ENCODE measurements around the gene KRIT1. TPM values are rescaled to one million over a fixed set of nuclear protein-coding genes. Genes with fewer than 3 reads are reported as not detected.
"Not testable (repeated sequence)": the region's sequence is repeated elsewhere in the genome, so short reads cannot be mapped to it uniquely, and the experiment has no call there.

KRIT1 gene
- total and polyA plus RNA-seq, 2 donors (not counting 1 experiment from before 2014, with no cell fraction given) = 52.3 to 53.0 TPM

GRCh38 chr7:92178928-92179924, 66.5 kb downstream of the KRIT1 start, which contains the start of gene LRRD1:
Gene LRRD1, minus strand, starts transcription at chr7:92179142. Its CDS starts 13,940 bp downstream, at chr7:92165202.
- Histone ChIP-seq H3K9ac (ENCODE audit: insufficient read depth, low read length) (peak within 1 kb of the TSS; percentile 69), H3K27ac (ENCODE audit: insufficient read depth, low read length) (peak within 1 kb of the TSS; percentile 72), H3K4me1 (ENCODE audit: control insufficient read depth, extremely low read depth, insufficient read depth, low read length) (peaks cover 9% of the 10 kb centered on the region), H3K9me3 (ENCODE audit: control insufficient read depth, insufficient read depth, low read depth, low read length) (no peaks in the 10 kb centered on the region), H2AFZ (ENCODE audit: low read length) (peak within 1 kb of the TSS; percentile 98), H3K4me3 (replicated peaks in 1 of 4; ENCODE audit: control extremely low read depth in 1 of 4, insufficient read depth in 1 of 4, low read depth in 3 of 4, low read length in 4 of 4) (peak within 1 kb of the TSS; percentile 47 to 61 (median 54)), H3K79me2 (ENCODE audit: control insufficient read depth, insufficient read depth, low read length) (no peaks in the 10 kb centered on the region), H3K36me3 (ENCODE audit: control insufficient read depth, insufficient read depth, low read length) (no peaks in the 10 kb centered on the region), H3K27me3 (ENCODE audit: control insufficient read depth, insufficient read depth, low read length) (no peaks in the 10 kb centered on the region), H4K20me1 (ENCODE audit: control insufficient read depth, extremely low read depth, insufficient read depth, low read length) (no peaks in the 10 kb centered on the region), H3K4me2 (ENCODE audit: extremely low read depth, insufficient read depth, low read length) (peak within 1 kb of the TSS; percentile 93)
- TF ChIP-seq EZH2 (IDR thresholded peaks at IDR 0.05; ENCODE audit: low read length, missing control alignments) (no peak), CTCF (conservative IDR thresholded peaks at IDR 0.05 in 1 of 2, IDR thresholded peaks at IDR 0.05 in 1 of 2; ENCODE audit: low read depth in 1 of 2, low read length in 2 of 2) (peak; percentile 83 to 89)
- DNase-seq (ENCODE audit: low read depth in 2 of 2) = peak; percentile 79 to 82

GRCh38 chr7:92177362-92177761, 68.4 kb downstream of the KRIT1 start:
- H4K20me1 ChIP-seq (ENCODE audit: control insufficient read depth, extremely low read depth, insufficient read depth, low read length) = no peaks in the 10 kb centered on the region
- H3K79me2 ChIP-seq (ENCODE audit: control insufficient read depth, insufficient read depth, low read length) = no peaks in the 10 kb centered on the region
- DNase-seq (ENCODE audit: low read depth in 2 of 2) = peak; percentile 41 to 65
- H3K9me3 ChIP-seq (ENCODE audit: control insufficient read depth, insufficient read depth, low read depth, low read length) = no peaks in the 10 kb centered on the region
- peaks cover 9% of the 10 kb centered on the region for H3K4me1 ChIP-seq (ENCODE audit: control insufficient read depth, extremely low read depth, insufficient read depth, low read length)
- no peaks in the 10 kb centered on the region for H3K36me3 ChIP-seq (ENCODE audit: control insufficient read depth, insufficient read depth, low read length)
- H3K4me2 ChIP-seq (ENCODE audit: extremely low read depth, insufficient read depth, low read length) = no peak overlapping the region
- H3K4me3 ChIP-seq (replicated peaks in 1 of 4; ENCODE audit: control extremely low read depth in 1 of 4, insufficient read depth in 1 of 4, low read depth in 3 of 4, low read length in 4 of 4) = no peak overlapping the region
- no peak overlapping the region for H3K9ac ChIP-seq (ENCODE audit: insufficient read depth, low read length)
- H2AFZ ChIP-seq (ENCODE audit: low read length) = no peak overlapping the region
- H3K27me3 ChIP-seq (ENCODE audit: control insufficient read depth, insufficient read depth, low read length) = no peaks in the 10 kb centered on the region
- H3K27ac ChIP-seq (ENCODE audit: insufficient read depth, low read length) = no peak overlapping the region
- TF ChIP-seq EZH2 (IDR thresholded peaks at IDR 0.05; ENCODE audit: low read length, missing control alignments) = no peak
- TF ChIP-seq CTCF (conservative IDR thresholded peaks at IDR 0.05 in 1 of 2, IDR thresholded peaks at IDR 0.05 in 1 of 2; ENCODE audit: low read depth in 1 of 2, low read length in 2 of 2) = no peak

- not testable (repeated sequence) for H3K36me3 ChIP-seq (ENCODE audit: control insufficient read depth, insufficient read depth, low read length); H3K27ac ChIP-seq (ENCODE audit: insufficient read depth, low read length); H3K9ac ChIP-seq (ENCODE audit: insufficient read depth, low read length); H4K20me1 ChIP-seq (ENCODE audit: control insufficient read depth, extremely low read depth, insufficient read depth, low read length); H2AFZ ChIP-seq (ENCODE audit: low read length); DNase-seq (ENCODE audit: low read depth in 2 of 2); H3K4me2 ChIP-seq (ENCODE audit: extremely low read depth, insufficient read depth, low read length); H3K4me3 ChIP-seq (replicated peaks in 1 of 4; ENCODE audit: control extremely low read depth in 1 of 4, insufficient read depth in 1 of 4, low read depth in 3 of 4, low read length in 4 of 4); H3K27me3 ChIP-seq (ENCODE audit: control insufficient read depth, insufficient read depth, low read length); H3K4me1 ChIP-seq (ENCODE audit: control insufficient read depth, extremely low read depth, insufficient read depth, low read length); H3K9me3 ChIP-seq (ENCODE audit: control insufficient read depth, insufficient read depth, low read depth, low read length); H3K79me2 ChIP-seq (ENCODE audit: control insufficient read depth, insufficient read depth, low read length)
These were observed 76.2 kb downstream of the KRIT1 start for GRCh38 chr7:92169529-92169928.
